T-helper 1 cell treated with Interleukin-12 subunit alpha and Interleukin-12 subunit beta and Interleukin-4 antibody, amounts not matched to agents 30 μg/mL and 1 μg/mL, for 36 hours (primary cell): ENCODE results near the gene APBA1.
A peak's percentile ranks its signal among the peaks of the same experiment; 100 is the strongest.

ENCODE experiments used
- H3K27ac Mint-ChIP-seq: one replicate; pipeline ENCODE4 v1.8.0; 2021; ENCODE audit warnings: mild to moderate bottlenecking, mixed read lengths
- H3K27me3 Mint-ChIP-seq: one replicate; pipeline ENCODE4 v1.8.0; 2021; ENCODE audit warnings: low read depth, mixed read lengths
- H3K36me3 Mint-ChIP-seq: one replicate; pipeline ENCODE4 v1.8.0; 2021; ENCODE audit warnings: low read depth, mixed read lengths
- H3K4me1 Mint-ChIP-seq: one replicate; pipeline ENCODE4 v1.8.0; 2021; ENCODE audit warnings: low read depth, mixed read lengths
- H3K4me3 Mint-ChIP-seq: one replicate; pipeline ENCODE4 v1.8.0; 2021; ENCODE audit warnings: mild to moderate bottlenecking, moderate library complexity, mixed read lengths
- H3K9me3 Mint-ChIP-seq: one replicate; pipeline ENCODE4 v1.8.0; 2021; ENCODE audit warnings: mixed read lengths

APBA1 gene

DNA sequence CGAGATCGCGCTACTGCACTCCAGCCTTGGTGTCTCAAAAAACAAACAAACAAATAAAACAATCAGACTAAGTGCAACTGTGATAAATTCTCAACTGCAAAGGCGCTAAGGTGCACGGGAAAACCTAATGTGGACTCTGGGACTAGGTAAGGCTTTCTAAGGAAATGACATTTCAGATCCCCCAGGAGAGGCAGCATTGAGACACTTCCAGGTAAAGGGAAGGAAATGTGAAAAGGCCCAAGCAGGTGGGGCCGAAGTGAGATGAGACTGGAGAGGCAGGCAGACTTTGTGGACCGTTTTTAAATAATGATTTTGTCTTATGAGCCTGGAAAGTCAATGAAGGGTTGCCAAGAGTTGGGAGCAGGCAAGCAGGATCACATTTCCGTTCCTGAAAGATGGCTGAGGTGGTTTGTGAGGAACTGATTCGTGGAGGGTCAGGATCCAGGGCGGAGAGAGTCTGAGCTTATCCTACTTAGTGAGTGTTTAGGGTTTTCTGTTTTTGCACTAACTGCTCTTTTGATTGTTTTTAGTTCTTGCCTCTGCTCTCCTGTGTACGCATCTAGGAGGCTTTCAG, 2.0 kb upstream of the APBA1 start:
- no peak overlapping the region for H3K4me3 Mint-ChIP-seq
- H3K27me3 Mint-ChIP-seq, result peaks cover 51% of the 10 kb centered on the region
- H3K4me1 Mint-ChIP-seq, result peaks cover 7% of the 10 kb centered on the region
- no peaks in the 10 kb centered on the region for H3K36me3 Mint-ChIP-seq
- H3K27ac Mint-ChIP-seq, result no peak overlapping the region
- H3K9me3 Mint-ChIP-seq, result no peaks in the 10 kb centered on the region

DNA sequence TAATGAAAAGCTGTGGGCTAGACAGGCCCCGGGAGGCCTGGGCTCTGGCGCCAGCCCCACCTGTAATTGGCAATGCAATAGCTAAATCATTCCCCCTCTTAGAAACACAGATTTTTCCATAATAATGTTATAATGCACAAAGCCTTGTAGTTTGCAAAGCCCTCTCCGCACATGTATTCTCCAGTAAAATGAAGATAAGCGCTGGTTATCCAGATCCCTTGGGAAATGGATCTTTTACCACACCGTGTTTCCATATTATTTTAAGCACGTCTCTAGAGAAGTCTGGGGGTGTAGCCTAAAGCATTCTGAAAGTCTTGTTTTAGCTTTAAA, 1.1 kb upstream of the APBA1 start:
- Mint-ChIP-seq H3K27me3 (peaks cover 47% of the 10 kb centered on the region), H3K4me1 (peaks cover 7% of the 10 kb centered on the region), H3K36me3 (no peaks in the 10 kb centered on the region), H3K27ac (no peak overlapping the region), H3K9me3 (no peaks in the 10 kb centered on the region), H3K4me3 (peak overlapping the region; percentile 32)

GRCh38 chr9:69672596-69673310, 582 bp upstream of the APBA1 start:
- Mint-ChIP-seq H3K4me1 (peaks cover 7% of the 10 kb centered on the region), H3K9me3 (no peaks in the 10 kb centered on the region), H3K36me3 (no peaks in the 10 kb centered on the region), H3K4me3 (peak overlapping the region; percentile 83), H3K27me3 (peaks cover 47% of the 10 kb centered on the region), H3K27ac (no peak overlapping the region)

- Mint-ChIP-seq H3K27me3 (peaks cover 43% of the 10 kb centered on the region), H3K4me1 (peaks cover 7% of the 10 kb centered on the region), H3K4me3 (peak overlapping the region; percentile 67), H3K9me3 (no peaks in the 10 kb centered on the region), H3K36me3 (no peaks in the 10 kb centered on the region), H3K27ac (no peak overlapping the region)
Measured at GRCh38 chr9:69671311-69671878, 776 bp downstream of the APBA1 start.

DNA sequence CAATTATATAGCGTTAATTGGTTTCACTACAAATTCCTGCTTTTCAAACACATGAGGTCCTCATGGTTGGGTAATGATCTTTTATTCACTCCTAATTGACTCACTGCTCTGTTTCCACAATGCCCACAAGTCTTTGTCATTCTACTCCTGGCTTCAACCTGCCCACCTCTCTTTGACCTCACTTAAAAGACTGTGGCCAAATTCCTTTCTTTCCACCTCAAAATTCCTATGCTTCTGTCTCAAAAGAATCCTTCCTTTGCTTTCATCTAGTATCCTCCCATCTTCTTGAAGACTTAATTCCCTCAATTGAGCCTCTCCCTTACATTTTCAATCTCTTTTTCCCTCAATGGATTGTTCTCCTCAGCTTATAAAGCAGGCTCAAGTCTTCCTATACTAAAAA, 4.9 kb downstream of the APBA1 start:
- Mint-ChIP-seq H3K4me1 (peaks cover 4% of the 10 kb centered on the region), H3K27ac (no peak overlapping the region), H3K4me3 (no peak overlapping the region), H3K27me3 (peaks cover 42% of the 10 kb centered on the region), H3K36me3 (no peaks in the 10 kb centered on the region), H3K9me3 (no peaks in the 10 kb centered on the region)

GRCh38 chr9:69660304-69660703, 11.9 kb downstream of the APBA1 start:
- no peaks in the 10 kb centered on the region for H3K9me3 Mint-ChIP-seq
- H3K27ac Mint-ChIP-seq, result no peak overlapping the region
- H3K36me3 Mint-ChIP-seq, result no peaks in the 10 kb centered on the region
- H3K27me3 Mint-ChIP-seq, result peaks cover 17% of the 10 kb centered on the region
- H3K4me3 Mint-ChIP-seq, result no peak overlapping the region
- H3K4me1 Mint-ChIP-seq, result no peaks in the 10 kb centered on the region

- H3K27me3 Mint-ChIP-seq, result peaks cover 11% of the 10 kb centered on the region
- no peaks in the 10 kb centered on the region for H3K36me3 Mint-ChIP-seq
- no peaks in the 10 kb centered on the region for H3K4me1 Mint-ChIP-seq
Measured at GRCh38 chr9:69658987-69659675, 13.0 kb downstream of the APBA1 start.

DNA sequence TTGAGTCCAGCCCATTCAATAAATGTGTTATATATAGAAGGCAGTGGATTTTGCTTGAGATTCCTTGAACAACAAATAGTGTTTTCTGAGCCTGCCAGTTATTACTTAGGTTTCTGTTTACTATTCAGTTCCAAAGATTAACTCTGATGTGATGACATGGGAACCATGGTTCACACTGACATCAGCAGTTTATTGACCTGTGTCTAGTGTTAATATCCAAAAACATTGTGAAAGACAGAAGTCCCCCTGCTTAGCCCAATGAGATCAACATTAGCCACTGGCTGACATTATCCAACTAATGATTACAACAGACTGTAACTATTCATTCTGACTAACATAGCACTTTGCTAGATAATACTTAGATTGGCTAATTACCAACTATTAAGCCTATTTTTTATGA, 14.9 kb downstream of the APBA1 start:
- no peak overlapping the region for H3K4me3 Mint-ChIP-seq
- H3K9me3 Mint-ChIP-seq, result no peaks in the 10 kb centered on the region
- peaks cover 7% of the 10 kb centered on the region for H3K27me3 Mint-ChIP-seq
- no peaks in the 10 kb centered on the region for H3K4me1 Mint-ChIP-seq
- H3K36me3 Mint-ChIP-seq, result no peaks in the 10 kb centered on the region
- H3K27ac Mint-ChIP-seq, result no peak overlapping the region

More at GRCh38 chr9:69658987-69659675, 13.0 kb downstream of the APBA1 start:
- no peak overlapping the region for H3K4me3 Mint-ChIP-seq
- no peak overlapping the region for H3K27ac Mint-ChIP-seq
- H3K9me3 Mint-ChIP-seq, result no peaks in the 10 kb centered on the region

- peaks cover 6% of the 10 kb centered on the region for H3K27me3 Mint-ChIP-seq
- H3K4me1 Mint-ChIP-seq, result no peaks in the 10 kb centered on the region
- H3K27ac Mint-ChIP-seq, result no peak overlapping the region
- no peaks in the 10 kb centered on the region for H3K9me3 Mint-ChIP-seq
- no peaks in the 10 kb centered on the region for H3K36me3 Mint-ChIP-seq
- no peak overlapping the region for H3K4me3 Mint-ChIP-seq
Measured at GRCh38 chr9:69655065-69655464, 17.1 kb downstream of the APBA1 start.

DNA sequence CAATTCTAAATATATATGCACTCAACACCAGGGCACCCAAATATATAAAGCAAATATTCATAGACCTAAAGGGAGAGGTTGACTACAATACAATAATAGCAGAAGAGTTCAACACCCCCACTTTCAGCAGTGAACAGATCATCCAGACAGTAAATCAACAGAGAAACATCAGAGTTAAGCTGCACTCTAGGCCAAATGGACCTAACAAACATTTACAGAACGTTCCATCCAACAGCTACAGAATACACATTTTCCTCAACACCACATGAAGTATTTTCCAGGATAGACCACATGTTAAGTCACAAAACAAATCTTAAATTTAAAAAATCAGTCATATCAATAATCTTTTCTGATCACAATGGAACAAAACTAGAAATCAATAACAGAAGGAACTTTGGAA, 18.9 kb downstream of the APBA1 start:
- Mint-ChIP-seq H3K27ac (no peak overlapping the region), H3K27me3 (no peaks in the 10 kb centered on the region), H3K4me3 (no peak overlapping the region), H3K9me3 (no peaks in the 10 kb centered on the region), H3K36me3 (no peaks in the 10 kb centered on the region), H3K4me1 (no peaks in the 10 kb centered on the region)

- Mint-ChIP-seq H3K4me1 (no peaks in the 10 kb centered on the region), H3K36me3 (no peaks in the 10 kb centered on the region), H3K4me3 (no peak overlapping the region), H3K9me3 (no peaks in the 10 kb centered on the region), H3K27ac (no peak overlapping the region), H3K27me3 (no peaks in the 10 kb centered on the region)
Measured at GRCh38 chr9:69649566-69650250, 22.5 kb downstream of the APBA1 start.

GRCh38 chr9:69647804-69648203, 24.4 kb downstream of the APBA1 start:
- no peaks in the 10 kb centered on the region for H3K9me3 Mint-ChIP-seq
- no peak overlapping the region for H3K27ac Mint-ChIP-seq
- H3K27me3 Mint-ChIP-seq, result no peaks in the 10 kb centered on the region
- H3K36me3 Mint-ChIP-seq, result no peaks in the 10 kb centered on the region
- no peaks in the 10 kb centered on the region for H3K4me1 Mint-ChIP-seq
- no peak overlapping the region for H3K4me3 Mint-ChIP-seq

DNA sequence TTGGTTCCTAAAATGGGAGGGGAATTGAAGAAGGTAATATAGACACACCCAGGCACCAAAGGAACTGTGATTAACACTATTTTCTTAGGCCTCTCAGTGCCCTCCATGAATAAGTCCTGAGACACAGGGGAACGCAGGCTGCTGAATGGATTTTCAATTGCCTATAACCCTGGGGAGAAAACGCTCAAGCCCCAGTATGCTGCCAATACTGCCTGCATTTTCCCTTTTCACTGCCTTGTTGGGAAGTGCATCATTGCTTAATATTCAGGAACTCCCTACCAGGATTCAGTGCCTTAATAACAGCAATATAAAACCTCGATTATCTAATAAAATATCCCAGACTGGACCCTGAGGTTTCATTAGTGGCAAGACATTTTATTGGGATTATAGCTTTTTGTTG, 25.4 kb downstream of the APBA1 start:
- Mint-ChIP-seq H3K9me3 (no peaks in the 10 kb centered on the region), H3K36me3 (no peaks in the 10 kb centered on the region), H3K4me3 (no peak overlapping the region), H3K27ac (no peak overlapping the region), H3K27me3 (no peaks in the 10 kb centered on the region), H3K4me1 (no peaks in the 10 kb centered on the region)

DNA sequence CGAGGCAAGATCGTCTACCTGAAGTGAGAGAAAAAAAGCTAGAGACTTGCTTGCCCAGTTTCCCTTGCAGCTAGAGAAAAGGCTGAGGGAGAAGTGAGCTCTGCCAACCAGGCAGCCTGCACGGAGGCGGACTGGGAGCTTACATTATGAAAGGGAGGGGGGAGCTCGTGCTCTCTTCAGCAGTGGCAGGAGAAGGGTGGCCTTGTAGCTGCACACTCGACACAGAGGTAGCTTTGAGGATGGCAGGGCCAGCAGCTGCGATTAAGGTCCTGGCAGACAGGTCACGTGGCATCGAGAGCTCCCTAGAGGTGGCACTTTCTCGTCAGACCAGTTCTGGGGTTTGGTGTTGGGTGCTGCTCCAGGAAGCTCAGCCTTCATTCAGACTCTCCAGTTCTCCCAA, 26.7 kb downstream of the APBA1 start:
- no peaks in the 10 kb centered on the region for H3K4me1 Mint-ChIP-seq

More for the DNA sequence above, 26.7 kb downstream of the APBA1 start:
- no peak overlapping the region for H3K4me3 Mint-ChIP-seq
- no peaks in the 10 kb centered on the region for H3K36me3 Mint-ChIP-seq
- H3K27ac Mint-ChIP-seq, result no peak overlapping the region
- peaks cover 7% of the 10 kb centered on the region for H3K27me3 Mint-ChIP-seq
- H3K9me3 Mint-ChIP-seq, result no peaks in the 10 kb centered on the region
